ENCODE data around the gene PLD3.

DNA sequence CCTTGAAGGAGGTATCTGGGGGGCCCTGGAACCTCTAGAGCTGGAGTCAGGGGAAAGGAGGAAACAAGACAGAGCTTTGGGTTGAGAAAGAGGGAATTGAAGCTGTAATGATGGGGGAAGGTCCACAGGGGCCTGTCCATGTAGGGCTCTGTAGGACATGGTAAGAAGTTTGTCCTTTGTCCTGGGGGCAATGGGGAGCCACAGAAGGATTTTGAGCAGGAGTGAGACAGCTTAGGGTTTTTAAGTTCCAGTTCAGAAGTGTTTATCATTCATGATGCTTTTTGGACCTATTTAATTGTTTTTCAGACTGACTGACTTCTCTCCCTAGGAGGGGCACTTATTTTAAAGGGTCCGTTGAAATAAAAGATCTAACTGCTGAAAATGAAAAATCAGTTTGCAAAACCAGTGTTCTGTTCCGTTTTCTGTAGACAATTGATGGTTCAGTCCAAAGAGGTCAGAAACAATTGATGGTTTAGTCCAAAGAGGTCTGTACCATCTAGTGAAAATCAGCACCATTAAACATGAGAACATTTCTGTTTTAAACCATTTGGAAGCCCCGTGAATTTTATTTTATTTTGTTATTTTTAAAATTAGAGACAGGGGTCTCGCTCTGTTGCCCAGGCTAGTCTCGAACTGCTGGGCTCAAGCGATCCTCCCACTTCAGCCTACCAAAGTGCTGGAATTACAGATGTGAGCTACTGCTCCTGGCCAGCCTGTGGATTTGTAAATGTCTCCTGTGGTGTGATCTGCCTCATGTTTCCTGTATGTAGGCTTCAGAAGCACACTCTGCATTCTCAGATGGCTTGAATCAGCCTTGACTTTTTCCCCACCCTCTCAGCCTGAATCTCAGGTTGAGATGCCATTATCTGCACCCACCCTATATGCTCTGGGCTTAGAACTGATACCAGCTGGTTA is 8.4 kb downstream of the PLD3 start:
- TF ChIP-seq EP300 (IDR thresholded peaks at IDR 0.05) (no peak), POLR2A (IDR thresholded peaks at IDR 0.05) (no peak)
- TF ChIP-seq, protein P1, sequence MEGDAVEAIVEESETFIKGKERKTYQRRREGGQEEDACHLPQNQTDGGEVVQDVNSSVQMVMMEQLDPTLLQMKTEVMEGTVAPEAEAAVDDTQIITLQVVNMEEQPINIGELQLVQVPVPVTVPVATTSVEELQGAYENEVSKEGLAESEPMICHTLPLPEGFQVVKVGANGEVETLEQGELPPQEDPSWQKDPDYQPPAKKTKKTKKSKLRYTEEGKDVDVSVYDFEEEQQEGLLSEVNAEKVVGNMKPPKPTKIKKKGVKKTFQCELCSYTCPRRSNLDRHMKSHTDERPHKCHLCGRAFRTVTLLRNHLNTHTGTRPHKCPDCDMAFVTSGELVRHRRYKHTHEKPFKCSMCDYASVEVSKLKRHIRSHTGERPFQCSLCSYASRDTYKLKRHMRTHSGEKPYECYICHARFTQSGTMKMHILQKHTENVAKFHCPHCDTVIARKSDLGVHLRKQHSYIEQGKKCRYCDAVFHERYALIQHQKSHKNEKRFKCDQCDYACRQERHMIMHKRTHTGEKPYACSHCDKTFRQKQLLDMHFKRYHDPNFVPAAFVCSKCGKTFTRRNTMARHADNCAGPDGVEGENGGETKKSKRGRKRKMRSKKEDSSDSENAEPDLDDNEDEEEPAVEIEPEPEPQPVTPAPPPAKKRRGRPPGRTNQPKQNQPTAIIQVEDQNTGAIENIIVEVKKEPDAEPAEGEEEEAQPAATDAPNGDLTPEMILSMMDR (IDR thresholded peaks at IDR 0.05), result no peak
